HL-60/S4 treated with phorbol 12-myristate 13-acetate at 8.2 ng/mL for 4 days and 3 days (cell line): ENCODE measurements around the gene URM1.
"Not testable (repeated sequence)": the region's sequence is repeated elsewhere in the genome, so short reads cannot be mapped to it uniquely, and the experiment has no call there.

Source experiments
- in situ Hi-C: fragments of 300-500 bp; cut with MboI; formaldehyde crosslinking; loops from 2 replicates; pipeline ENCODE4 v1.15.0; 2022; ENCODE audit warnings: low sequenced_read_pairs

The URM1 gene

GRCh38 chr9:128406848-128407391, 35.7 kb downstream of the URM1 start:
- in situ Hi-C loops, result no loop called here

DNA sequence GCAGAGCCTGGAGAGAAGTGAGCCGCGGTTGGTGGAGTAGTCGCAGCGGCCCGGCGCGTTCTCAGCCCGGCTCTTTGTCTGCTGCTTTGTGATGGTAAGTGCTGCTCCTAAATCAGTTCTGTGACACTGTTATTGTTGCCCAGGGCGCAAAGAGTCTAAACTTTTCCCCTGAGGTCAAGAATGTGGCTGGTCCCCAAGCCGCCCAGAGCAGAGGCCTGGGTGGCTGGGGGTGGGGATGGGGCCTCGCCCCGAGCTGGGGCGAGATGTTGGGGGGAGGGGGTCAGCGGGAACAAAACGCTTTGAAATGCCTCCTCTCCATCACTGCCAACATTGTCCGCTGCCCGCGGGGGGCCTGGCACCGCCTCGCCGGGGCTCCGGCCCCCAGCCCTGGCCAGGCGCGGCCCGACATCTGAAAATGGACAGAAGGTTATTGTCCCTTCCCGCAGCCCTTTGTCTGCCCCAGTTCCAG, 37.8 kb downstream of the URM1 start:
- in situ Hi-C loops, result no loop called here

DNA sequence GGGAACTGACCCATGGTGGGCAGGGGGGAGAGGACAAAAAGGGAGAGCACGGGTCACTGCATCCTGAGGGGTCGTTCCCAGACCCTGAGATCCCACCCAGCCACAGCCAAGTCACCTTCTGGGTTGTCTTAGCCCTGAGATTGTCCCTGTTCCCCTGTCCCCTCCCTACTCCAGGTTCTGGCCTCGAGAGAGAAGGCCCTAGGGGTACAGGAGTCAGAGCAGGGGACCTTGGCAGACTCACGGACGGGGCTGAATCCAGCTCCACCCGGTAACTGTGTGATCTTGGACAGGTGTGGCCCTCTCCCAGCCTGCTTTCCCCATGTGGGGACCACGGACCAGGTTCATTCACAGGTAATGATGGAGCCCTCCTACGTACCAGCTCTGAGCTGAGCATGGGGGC, 38.3 kb downstream of the URM1 start:
- in situ Hi-C loops, result no loop called here

DNA sequence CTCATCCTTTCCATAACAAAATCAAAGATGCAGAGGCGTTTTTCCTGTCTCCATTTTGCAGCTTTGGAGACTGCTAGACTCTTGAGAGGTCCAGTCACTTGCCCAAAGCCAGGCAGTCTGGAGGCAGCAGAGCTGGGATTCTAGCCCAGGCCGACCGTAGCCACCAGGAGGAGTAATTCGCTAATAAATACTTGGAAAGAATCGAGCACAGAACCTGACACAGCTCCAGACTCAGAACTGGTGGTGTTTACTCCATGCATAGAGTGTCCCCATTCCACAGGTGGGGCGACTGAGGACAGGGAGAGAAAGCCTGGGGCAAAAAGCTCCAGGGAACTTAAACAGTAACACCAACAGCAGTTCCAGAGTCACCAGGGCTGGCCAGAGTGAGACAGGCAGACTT, 38.8 kb downstream of the URM1 start:
- in situ Hi-C loops, result loop anchor here (5.0 kb wide), 1 partner anchor 113 kb away; no protein-coding TSS in a partner anchor

DNA sequence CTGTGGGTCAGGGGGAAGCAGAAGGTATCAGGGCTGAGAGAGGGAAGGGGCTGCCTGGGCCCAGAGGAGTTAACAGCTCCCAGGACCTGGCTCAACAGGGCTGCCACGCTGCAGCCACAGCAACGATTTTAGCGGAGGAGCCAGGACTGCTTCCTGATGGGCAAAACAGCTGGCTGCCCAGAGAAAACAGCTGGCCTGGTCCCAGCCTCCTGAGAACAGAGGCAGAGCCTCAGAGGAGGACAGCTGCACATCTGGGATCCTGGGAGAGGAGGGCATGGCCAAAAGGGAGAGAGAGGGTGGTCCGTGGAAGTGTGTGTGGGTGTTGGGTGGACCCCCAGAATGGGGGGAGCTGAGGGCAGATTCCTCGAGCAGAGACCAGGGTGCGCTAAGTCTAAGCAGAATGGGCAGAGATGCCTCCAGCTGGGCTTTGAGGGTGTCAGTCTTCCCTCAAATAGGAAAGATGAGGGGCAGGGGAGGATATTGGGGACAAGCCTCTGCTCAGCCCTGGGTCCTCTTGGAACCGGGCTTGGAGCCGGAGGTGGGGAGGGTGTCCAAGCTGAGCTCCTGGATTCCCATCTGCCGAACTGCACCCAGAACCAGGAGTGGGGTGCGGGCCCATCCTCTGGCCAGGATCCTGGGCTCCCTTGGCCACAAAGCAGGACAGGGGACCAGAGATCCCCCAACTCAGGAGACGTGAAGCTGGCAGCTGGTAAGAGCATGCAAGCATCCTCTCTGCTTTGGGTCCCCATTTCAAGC, 40.4 kb downstream of the URM1 start:
- in situ Hi-C loops, result loop anchor here (5.0 kb wide), 1 partner anchor 114 kb away; no protein-coding TSS in a partner anchor

DNA sequence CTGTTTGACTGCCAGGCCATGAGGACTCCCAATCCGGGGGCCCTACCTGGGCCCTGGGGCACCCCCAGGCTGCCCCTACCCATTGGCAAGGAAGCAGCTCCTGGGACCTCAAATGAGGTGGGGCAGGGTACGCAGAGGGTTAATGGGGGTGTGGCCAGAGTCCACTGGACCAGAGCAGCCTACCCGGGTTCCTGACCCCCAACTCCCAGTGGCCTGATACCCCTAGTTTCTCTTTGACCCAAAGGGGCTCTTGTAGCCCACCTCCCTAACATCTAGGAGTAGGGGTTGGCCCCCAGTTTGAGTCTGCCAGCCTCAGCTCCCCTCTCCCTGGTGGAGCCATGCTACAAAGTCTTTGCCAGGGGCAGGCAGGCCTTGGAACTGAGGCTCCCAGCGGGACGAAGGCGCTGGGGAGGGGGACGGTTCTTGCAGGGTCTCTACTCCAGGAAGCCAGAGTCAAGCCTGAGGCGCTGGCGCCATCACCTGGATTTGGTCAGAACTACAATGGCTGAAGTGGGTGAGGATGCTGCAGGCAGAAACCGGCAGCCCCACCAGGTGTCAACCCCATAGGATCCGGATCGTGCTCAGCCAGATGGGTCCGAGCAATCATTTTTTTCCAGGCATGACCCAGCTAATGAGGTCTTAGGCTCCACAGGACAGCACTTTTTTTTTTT, 41.1 kb downstream of the URM1 start:
- in situ Hi-C loops, result loop anchor here (5.0 kb wide), 1 partner anchor 115 kb away; no protein-coding TSS in a partner anchor

DNA sequence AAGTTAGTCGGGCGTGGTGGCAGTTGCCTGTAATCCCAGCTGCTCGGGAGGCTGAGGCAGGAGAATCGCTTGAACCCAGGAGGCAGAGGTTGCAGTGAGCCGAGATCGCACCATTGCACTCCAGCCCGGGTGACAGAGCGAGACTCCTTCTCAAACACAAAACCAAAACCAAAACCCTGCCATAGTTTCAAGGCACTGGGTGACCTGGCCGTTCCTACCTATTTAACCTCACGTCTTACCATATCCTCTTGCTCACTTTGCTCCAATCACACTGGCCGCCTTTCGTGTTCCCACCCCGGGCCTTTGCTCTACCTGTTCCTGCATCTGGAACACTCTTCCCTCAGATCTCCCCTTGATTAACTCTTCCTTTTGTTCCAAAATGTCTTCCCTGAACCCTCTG, 42.6 kb downstream of the URM1 start:
- in situ Hi-C loops, result loop anchor here (5.0 kb wide), 1 partner anchor 116 kb away; no protein-coding TSS in a partner anchor

DNA sequence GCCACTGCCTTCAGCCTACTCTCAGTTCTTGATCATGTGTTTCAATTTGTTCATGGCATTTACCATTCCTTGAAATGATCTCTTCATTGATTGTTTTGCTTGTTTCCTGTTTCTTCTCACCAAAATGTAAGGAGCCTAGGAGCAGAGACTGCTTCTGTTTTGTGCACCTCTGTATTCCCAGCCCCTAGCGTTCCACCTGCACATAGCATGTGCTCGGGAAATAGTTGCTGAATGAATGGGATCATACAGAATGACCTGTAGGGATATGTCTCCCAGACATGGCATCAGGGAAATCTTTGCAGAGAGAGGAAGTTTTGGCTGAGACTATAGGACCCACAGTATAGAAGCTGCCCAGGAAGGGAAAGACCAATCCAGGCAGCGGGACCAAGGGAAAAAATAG, 43.3 kb downstream of the URM1 start:
- in situ Hi-C loops, result loop anchor here (5.0 kb wide), 1 partner anchor 117 kb away; no protein-coding TSS in a partner anchor

DNA sequence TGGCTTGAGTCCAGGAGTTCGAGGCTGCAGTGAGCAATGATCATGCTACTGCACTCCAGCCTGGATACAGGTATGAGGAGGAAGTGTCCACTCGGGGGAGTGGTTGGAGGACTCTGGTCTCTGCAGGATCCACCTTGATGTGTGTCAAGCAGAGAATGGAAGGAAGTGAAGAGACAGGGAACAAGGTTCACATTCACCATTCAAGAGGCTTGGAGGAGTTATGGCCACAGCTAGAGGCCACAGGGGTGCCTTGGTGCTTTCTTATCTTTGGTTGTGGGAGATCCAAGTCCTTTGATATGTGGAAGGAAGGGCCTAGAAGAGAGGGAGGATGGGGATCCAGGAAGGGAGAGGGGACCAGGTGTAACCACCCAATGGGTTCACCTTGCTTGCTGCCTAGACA, 44.1 kb downstream of the URM1 start:
- in situ Hi-C loops, result no loop called here

GRCh38 chr9:128416014-128416413, 44.8 kb downstream of the URM1 start:
- in situ Hi-C loops, result no loop called here

DNA sequence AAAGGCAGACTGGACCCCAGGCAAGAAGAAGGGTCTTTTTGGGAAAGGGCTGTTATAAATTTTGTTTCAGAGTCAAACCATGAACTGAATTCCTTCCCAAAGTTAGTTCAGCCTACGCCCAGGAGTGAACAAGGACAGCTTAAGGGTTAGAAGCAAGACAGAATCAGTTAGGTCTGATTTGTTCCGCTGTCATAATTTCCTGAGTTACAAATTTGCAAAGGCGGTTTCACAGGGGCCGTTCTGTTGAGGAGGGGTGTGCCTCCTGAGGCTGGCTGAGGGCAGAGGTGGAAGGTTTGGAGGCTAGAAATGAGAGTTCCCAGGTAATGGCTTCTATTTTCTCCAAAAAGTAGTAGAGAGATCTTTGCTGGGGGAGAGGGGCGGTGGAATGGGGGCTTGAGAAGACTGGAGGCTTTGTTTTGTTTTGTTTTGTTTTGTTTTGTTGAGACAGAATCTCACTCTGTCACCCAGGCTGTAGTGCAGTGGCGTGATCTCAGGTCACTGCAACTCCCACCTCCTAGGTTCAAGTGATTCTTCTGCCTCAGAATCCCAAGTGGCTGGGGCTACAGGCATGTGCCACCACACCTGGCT, 45.4 kb downstream of the URM1 start:
- in situ Hi-C loops, result no loop called here

DNA sequence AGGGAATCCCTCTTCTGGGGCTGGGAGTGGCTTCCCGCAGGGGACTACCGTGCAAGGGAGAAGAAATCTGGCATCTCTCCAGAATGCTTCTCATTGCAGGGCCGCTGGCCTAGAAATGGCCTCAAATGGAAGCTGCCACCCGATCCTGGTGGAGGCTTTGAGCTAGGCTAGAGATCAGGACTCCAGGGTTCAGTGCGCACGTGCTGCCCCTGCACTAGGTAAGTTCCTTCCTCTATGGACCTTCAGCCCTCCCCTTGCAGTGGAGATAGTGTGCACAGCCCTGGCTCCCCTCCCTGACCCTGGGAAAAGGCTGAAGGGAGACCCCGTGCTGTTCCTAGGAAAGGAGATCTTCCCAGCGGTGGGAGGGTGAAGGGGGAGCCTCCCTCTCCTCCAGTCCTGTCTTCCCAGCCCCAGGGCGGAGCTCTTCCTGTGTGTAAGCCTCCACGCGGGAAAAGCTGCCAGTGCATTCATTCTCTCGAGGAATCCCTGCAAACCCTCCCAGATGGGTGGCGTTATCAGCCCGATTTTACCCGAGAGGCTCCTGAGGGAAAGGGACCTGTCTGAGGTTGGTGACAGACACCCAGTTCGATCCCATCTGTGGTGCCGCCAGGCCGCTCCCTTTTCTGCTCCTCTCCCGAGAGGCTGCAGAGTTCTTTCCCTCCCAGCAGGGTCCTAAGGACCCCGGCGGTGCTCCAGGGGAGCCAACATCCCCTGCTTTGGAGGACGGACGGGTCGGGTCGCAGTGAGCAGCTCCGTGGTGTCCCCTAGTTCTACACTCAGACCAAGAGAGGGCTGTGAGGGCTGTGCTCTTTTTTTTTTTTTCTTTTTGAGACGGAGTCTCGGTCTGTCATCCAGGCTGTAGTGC, 48.1 kb downstream of the URM1 start:
- in situ Hi-C loops, result no loop called here

GRCh38 chr9:128420060-128420650, 49.0 kb downstream of the URM1 start:
- in situ Hi-C loops, result no loop called here

DNA sequence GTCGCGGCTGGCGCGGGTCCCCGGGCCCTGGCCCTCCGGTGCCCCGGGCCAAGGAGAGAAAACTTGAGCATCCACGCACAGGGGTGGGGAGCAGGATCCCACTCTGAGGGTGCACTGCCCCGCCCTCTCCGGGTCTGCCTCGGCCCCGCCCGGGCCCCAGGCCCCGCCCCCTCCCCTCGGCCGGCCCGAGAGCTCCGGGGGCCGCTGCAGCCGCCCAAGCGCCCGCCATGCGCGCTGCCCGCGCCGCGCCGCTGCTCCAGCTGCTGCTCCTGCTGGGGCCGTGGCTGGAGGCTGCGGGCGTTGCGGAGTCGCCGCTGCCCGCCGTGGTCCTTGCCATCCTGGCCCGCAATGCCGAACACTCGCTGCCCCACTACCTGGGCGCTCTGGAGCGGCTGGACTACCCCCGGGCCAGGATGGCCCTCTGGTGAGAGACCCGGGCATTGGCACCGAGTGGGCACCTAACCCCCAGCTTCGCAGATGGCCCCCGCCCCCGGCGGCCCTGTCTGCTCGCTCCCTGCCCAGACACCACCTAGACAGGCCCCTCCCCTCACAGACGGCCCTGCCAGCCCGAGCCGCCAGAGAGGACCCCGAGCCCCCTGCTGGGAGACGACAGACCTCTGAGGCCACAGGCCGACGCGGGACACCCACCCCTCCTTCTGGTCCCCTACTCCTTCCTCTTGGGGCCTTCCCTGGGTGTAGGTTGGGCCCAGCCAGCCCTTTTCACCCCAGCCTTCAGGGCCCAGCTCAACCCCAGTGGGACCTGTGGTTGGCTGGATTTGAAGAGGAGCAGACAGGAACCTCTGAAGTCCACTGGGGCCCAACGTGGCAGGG, 49.7 kb downstream of the URM1 start, which contains the start of gene CERCAM:
Gene CERCAM (plus strand): TSS at position 207 of the 831 bp plus-strand sequence. CDS start 21 bp downstream, at position 228.
- in situ Hi-C loops, result no loop called here

DNA sequence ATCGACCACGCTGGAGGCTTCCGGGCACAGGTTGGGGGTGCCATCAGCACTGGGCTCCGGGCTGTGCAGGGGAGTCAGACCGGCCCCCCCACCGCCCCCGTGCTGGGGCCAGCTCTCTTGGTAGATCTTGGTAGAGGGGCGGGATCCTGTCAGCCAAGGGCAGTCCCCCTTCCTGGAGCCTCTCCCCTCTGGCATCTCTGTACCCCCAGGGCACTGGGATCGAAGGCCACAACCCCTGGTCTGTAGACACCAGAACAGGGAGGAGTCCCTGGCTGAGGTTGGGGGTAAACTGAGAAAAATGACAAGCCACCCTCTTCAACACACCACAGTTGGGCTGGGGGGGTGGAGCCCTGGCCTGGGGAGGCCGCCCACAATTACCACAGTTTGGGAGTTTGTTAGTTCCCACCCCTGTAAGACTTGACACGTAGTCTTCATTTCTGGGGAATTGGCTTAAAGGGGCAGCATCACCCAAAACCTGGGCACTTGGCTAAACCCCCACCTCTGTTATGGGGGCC, 50.4 kb downstream of the URM1 start:
- in situ Hi-C loops, result no loop called here

DNA sequence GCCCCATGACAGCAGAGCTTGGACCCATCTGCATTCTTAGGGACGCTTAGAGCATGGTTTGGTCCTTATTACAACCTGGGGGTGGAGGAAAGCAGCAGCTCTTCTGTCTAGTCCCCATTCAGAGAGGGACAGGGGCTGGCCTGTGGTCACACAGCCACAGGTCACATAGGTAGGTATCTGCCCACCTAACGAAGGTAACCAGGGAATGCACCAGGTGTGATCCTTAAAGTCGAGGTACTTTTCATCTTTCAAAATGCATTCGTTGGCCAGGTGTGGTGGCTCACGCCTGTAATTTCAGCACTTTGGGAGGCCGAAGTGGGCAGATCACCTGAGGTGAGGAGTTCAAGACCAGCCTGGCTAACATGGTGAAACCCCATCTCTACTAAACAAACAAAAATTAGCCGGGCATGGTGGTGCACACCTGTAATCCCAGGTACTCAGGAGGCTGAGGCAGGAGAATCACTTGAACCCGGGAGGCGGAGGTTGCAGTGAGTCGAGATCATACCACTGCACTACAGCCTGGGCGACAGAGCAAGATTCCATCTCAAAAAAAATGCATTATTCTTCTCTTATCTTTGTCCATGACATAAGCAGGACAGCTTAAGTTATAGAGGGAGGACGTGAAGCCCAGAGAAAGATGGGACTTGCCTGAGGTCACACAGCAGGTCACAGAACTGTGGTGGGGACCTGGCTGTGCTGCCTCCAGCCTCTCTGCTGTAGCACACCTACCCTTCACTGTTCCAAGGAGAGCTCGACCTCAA, 51.0 kb downstream of the URM1 start:
- in situ Hi-C loops, result not testable (repeated sequence)

DNA sequence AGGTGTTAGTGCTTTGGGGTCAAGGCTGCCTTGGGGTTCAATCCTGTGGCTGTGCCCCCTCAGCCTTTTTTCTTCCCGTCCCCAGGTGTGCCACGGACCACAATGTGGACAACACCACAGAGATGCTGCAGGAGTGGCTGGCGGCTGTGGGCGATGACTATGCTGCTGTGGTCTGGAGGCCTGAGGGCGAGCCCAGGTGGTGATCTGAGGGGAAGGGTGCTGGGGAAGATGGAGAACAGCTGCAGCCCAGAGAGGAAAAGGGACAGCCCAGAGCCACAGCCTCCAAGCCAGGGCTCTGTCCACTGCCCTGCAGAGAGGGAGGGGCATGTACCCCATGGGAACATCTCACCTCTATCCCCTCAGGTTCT, 51.6 kb downstream of the URM1 start:
- in situ Hi-C loops, result no loop called here

DNA sequence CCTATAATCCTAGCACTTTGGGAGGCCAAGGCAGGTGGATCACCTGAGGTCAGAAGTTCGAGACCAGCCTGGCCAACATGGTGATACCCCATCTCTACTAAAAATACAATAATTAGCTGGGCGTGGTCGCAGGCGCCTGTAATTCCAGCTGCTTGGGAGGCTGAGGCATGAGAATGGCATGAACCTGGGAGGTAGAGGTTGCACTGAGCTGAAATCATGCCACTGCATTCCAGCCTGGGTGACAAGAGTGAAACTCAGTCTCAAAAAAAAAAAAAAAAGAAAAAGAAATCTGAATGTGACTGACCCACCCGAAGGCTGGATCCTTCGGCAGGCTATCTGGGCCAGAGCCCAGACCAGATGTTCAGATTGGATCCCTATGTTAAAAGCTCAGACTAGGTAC, 52.2 kb downstream of the URM1 start:
- in situ Hi-C loops, result not testable (repeated sequence)
